Measurements from ENCODE around the gene SMARCC1. TPM values are rescaled to one million over a fixed set of nuclear protein-coding genes. Genes with fewer than 3 reads are reported as not detected.

SMARCC1 gene
- total RNA-seq, 4 donors from 2014 or later, result 38.5 to 54.2 (median 42.9) TPM

GRCh38 chr3:47664519-47664918, 117.2 kb downstream of the SMARCC1 start:
- DNase-seq (ENCODE audit: low spot score in 2 of 2), result no peak
- H3K4me3 ChIP-seq (ENCODE audit: low read depth, poor library complexity, severe bottlenecking), result no peak overlapping the region
- intact Hi-C loops (cut with DNase I; ENCODE audit: low total_unique reads), result no loop called here
- no peak for TF ChIP-seq POLR2A (IDR thresholded peaks at IDR 0.05)
- TF ChIP-seq CTCF (IDR thresholded peaks at IDR 0.05), result no peak
- WGBS, 2 donors, result 75 to 77% methylated on average over 2 of the region's 2 CpGs

- H3K4me3 ChIP-seq (ENCODE audit: low read depth, poor library complexity, severe bottlenecking), result no peak overlapping the region
- no peak for DNase-seq (ENCODE audit: low spot score in 2 of 2)
- 97 to 99% methylated on average over 16 of the region's 16 CpGs for WGBS, 2 donors
- TF ChIP-seq CTCF (IDR thresholded peaks at IDR 0.05) (no peak), POLR2A (IDR thresholded peaks at IDR 0.05) (no peak)
- intact Hi-C loops (cut with DNase I; ENCODE audit: low total_unique reads), result no loop called here
These were observed 118.0 kb downstream of the SMARCC1 start for GRCh38 chr3:47663630-47664240.

GRCh38 chr3:47661121-47661752, 120.5 kb downstream of the SMARCC1 start:
- no peak for TF ChIP-seq CTCF (IDR thresholded peaks at IDR 0.05)
- TF ChIP-seq POLR2A (IDR thresholded peaks at IDR 0.05), result no peak
- 39 to 49% methylated on average over 5 of the region's 5 CpGs for WGBS, 2 donors
- no peak for DNase-seq (ENCODE audit: low spot score in 2 of 2)
- intact Hi-C loops (cut with DNase I; ENCODE audit: low total_unique reads), result no loop called here
- H3K4me3 ChIP-seq (ENCODE audit: low read depth, poor library complexity, severe bottlenecking), result no peak overlapping the region

DNA sequence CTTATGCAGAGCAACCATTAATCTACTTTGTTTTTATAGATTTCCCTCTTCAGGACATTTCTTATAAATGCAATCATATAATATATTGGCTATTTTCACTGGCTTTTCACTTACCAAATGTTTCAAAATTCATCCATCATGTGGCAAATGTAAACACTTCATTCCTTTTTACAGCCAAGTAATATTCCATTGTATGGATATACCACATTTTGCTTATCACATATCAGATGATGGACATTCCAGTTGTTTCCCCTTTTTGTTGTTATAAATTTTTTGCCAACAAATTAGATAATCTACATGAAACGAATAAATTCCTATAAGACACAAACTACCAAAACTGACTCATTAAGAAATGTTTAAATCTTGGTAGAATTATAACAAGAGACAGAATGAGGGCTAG, 123.2 kb downstream of the SMARCC1 start:
- 96 to 100% methylated on average over 1 of the region's 1 CpG for WGBS, 2 donors
- no peak overlapping the region for H3K4me3 ChIP-seq (ENCODE audit: low read depth, poor library complexity, severe bottlenecking)
- TF ChIP-seq CTCF (IDR thresholded peaks at IDR 0.05) (no peak), POLR2A (IDR thresholded peaks at IDR 0.05) (no peak)
- intact Hi-C loops (cut with DNase I; ENCODE audit: low total_unique reads), result no loop called here
- no peak for DNase-seq (ENCODE audit: low spot score in 2 of 2)

DNA sequence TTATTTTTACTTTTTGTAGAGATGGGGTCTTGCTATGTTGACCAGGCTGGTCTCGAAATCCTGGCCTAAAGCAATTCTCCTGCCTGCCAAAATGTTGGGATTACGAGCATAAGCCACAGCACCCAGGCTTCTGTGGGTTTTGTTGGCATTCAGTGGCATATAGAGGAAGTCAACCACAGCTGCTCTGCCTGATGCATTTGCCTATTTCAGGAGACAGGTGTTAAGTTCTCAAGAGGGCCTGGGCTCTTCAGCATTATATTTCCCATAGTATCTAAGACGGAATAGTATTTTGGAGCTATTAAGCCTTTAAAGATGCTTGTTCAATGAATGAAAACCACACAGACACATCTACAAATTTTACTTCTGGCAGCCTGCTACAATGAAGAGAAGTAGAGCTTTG, 129.6 kb downstream of the SMARCC1 start:
- TF ChIP-seq CTCF (IDR thresholded peaks at IDR 0.05) (no peak), POLR2A (IDR thresholded peaks at IDR 0.05) (no peak)
- DNase-seq (ENCODE audit: low spot score in 2 of 2), result no peak
- WGBS, 2 donors, result 93% methylated on average over 3 of the region's 3 CpGs
- intact Hi-C loops (cut with DNase I; ENCODE audit: low total_unique reads), result no loop called here
- H3K4me3 ChIP-seq (ENCODE audit: low read depth, poor library complexity, severe bottlenecking), result no peak overlapping the region

DNA sequence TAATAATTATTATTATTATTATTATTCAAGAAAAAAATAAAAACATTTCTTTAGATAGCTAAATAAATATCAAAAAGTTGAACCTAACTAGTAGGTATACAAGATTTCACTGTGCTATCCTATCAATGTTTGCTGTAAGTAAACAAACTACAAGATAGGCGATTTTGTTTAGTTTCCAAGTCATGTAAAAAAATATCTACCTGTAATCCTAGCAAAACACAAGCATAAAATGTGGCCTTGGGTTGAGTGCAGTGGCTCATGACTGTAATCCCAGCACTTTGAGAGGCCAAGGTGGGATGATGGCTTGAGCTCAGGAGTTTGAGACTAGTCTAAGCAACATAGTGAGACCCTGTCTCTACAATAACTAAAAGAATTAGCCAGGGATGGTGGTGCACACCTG, 131.4 kb downstream of the SMARCC1 start:
- TF ChIP-seq POLR2A (IDR thresholded peaks at IDR 0.05) (no peak), CTCF (IDR thresholded peaks at IDR 0.05) (no peak)
- no peak for DNase-seq (ENCODE audit: low spot score in 2 of 2)
- no peak overlapping the region for H3K4me3 ChIP-seq (ENCODE audit: low read depth, poor library complexity, severe bottlenecking)
- intact Hi-C loops (cut with DNase I; ENCODE audit: low total_unique reads), result no loop called here
- whole genome bisulfite sequencing, 2 donors, result 100% methylated on average over 1 of the region's 1 CpG
